ENCODE measurements around the gene GATAD2A.
"Not testable (repeated sequence)": the region's sequence is repeated elsewhere in the genome, so short reads cannot be mapped to it uniquely, and the experiment has no call there.

The GATAD2A gene, protein sequence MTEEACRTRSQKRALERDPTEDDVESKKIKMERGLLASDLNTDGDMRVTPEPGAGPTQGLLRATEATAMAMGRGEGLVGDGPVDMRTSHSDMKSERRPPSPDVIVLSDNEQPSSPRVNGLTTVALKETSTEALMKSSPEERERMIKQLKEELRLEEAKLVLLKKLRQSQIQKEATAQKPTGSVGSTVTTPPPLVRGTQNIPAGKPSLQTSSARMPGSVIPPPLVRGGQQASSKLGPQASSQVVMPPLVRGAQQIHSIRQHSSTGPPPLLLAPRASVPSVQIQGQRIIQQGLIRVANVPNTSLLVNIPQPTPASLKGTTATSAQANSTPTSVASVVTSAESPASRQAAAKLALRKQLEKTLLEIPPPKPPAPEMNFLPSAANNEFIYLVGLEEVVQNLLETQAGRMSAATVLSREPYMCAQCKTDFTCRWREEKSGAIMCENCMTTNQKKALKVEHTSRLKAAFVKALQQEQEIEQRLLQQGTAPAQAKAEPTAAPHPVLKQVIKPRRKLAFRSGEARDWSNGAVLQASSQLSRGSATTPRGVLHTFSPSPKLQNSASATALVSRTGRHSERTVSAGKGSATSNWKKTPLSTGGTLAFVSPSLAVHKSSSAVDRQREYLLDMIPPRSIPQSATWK

DNA sequence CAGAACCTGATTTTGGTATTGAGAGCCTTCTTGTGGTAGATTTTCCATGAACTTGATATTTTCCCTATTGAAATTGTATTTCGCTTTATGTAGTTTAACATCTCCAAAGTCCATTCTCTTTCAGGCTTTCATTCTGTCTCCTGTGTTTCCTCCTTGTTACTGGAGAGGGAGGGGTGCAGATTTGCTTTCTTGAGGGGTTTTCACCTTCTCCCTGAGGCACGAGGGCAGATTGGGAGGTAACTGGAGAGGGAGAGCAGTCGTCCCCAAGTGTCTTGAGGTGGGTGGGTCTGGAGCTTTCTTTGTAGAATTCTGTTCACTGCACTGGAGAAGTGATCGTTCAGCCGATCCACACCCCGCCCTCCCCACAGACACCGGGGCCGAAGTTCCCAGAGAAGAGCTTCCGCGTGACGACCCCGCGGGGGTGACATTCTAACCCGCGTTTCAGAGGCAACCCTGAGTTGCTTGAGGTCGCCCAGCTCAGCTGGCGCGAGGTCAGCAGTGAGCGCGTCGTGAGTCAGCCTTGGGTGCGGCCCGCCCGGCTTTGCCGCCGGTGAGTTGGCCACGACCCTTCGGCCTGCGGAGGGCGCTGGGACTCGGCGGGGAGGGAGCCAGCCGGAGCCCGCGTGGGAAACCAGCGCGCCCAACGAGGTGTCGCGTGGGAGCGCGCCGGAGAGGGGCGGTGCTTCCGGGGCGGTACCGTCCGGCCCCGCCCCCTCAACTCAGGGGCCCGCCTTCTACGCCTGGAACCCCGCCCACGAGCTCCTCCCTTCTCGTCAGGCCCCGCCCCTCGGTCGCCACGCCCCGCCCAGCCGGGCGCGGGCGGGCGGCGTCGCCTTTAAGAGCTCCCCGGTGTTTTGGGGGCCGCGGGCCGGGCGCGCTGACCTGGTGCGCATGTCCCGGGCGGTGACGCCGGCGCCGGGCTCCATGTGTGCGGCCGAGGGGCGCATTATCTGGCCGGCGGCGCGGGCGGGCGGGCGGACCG is at the start of gene GATAD2A:
TSS of gene GATAD2A (plus strand) at position 797 of the 982 bp plus-strand sequence. CDS start 59,671 bp downstream, outside the sequence.
- peak; percentile 95 for DNase-seq (ENCODE audit: low spot score)

DNA sequence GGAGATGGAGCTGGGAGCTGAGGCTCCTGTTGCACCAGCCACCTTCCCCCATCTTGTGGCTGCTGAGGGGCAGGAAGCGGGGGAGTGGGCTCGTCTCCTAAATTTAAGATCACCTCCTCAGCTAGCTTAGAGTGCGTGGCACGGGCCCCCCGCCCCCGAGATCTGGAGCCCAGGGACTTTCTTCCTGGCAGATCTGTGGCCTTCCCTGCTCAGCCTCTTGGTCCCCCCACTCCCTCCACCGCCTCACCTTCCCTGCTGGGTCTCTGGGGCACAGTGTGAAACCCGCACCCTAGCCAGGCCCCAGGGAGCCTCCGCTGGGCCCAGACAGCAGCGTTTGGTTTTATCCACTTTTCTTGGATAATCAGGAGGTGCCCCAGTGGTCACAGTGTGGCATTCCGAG is 49.0 kb upstream of the GATAD2A start:
- DNase-seq (ENCODE audit: low spot score): no peak

DNA sequence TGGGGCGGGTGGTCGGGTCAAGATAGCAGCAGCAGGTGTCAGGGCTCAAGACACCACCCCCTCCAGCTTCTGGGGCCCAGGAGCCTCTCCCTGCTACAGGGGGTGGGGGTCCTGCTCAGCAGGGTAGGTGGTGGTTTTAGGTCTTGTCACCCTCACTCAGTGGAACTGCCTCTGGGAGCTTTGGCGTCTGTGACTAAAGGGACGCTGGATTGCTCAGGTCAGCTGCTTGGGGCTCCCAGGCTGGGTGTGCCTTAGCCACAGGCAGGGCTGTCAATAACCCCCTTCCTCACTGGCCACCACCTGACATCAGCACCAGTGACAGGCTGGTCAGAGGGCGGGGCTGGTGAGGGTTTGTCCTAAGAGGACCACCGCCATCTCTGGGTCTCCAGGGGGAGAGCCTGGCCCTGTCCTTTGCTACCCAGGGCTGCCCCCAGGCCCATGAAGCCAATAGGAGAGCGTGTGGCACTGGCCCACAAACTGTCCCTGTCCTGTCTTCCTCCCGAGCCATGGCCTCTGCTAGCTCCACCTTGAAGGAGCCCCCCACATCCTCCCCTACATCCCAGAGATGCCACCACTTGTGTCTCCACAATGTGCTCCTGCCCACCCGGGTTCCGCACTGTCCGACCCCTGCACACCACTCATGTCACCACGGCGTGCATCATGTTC is 48.4 kb upstream of the GATAD2A start:
- DNase-seq (ENCODE audit: low spot score): no peak

DNA sequence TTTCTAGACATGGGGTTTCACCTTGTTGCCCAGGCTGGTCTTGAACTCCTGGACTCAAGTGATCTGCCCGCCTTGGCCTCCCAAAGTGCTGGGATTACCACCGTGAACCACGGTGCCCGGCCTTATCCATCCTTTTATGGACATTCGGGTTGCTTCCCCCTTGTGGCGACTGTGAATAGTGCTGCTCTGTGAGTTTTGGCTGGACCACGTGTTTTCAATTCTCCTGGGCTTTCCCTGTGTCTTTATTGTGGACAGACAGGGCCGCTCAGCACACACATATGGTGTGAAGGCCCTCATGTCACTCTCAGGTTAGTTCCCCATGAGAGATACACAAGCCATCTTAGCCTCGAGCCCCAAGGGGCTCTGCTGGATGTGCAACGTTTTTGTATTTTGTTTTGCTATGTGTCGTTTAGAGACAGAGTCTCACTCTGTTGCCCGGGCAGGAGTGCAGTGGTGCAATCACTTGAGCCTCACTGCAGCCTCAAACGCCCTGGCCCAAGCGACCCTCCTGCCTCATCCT is 44.3 kb upstream of the GATAD2A start:
- peak; percentile 79 for DNase-seq (ENCODE audit: low spot score)

DNA sequence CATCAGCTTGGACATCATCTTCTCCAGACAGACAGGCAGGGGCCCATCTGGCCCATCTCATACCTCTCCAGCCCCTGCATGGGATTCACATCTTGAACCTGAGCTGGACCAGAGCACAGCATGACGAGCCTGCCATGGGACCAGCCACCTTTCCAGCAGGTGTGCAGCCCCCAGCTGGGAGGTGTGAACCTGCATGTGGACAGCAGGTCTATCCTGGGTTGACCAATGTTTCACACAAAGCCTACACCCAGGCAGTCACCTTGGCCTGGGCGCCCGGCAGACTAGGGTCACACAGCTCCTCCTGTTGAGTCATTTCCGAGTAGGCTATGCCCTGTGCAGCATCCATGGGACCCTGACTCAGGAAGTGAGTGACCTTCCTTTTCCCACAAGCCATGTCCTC is 43.4 kb upstream of the GATAD2A start:
- no peak for DNase-seq (ENCODE audit: low spot score)

DNA sequence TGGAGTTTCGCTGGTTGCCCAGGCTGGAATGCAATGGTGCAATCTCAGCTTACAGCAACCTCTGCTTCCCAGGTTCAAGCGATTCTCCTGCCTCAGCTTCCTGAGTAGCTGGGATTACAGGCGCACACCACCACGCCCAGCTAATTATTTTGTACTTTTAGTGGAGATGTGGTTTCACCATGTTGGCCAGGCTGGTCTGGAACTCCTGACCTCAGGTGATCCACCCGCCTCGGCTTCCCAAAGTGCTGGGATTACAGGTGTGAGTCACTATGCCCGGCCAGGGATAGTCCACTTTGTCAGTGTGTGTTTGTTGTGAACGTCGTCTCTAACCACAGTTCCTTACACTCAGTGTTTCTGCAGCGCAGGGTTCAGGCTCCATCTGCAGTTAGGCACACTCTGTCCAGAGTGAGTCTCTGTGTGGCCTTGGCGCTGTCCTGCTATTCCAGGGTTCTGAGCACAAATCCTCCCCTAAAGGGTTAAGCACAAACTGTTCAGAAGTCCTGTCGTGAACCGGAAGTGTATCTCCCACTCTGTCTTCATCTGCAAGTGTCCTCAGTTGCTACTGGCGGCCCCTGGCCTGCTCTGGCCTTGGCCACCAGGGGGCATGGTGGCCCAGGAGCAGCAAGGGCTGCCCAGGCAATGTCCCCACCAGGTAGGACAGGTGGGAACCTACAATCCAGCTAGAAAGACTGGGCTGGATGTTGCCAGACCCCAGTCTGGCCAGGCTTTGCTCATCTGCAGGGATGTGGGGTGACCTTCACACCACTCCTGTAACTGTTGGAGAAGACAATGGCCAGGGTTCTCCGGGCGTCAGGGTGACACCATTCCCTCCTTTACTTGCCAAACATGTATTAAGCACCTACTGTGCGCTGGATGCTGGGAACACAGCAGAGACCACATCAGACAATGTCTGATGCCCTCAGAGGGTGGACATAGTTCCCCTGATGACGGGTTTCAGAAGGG is 38.8 kb upstream of the GATAD2A start:
- DNase-seq (ENCODE audit: low spot score): peak; percentile 74

DNA sequence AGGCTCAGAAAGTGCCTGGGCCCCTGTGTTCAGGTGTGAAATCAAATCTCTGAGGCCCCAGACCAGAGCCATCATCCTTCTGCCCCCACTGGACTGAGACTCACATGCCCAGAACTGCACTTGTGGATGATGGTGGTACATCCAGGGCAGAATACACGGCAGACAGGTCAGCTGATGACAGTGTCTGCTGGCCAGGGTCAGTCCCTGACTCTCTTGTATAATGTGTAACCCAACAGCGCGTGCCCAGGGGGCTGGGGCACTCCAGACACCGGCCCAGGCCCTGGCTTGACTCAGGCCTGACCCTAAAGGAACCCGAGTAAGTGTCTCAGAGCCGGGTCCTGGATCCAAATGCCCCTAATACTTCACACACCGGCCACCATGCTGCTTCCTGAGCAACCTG is 37.4 kb upstream of the GATAD2A start:
- no peak for DNase-seq (ENCODE audit: low spot score)

DNA sequence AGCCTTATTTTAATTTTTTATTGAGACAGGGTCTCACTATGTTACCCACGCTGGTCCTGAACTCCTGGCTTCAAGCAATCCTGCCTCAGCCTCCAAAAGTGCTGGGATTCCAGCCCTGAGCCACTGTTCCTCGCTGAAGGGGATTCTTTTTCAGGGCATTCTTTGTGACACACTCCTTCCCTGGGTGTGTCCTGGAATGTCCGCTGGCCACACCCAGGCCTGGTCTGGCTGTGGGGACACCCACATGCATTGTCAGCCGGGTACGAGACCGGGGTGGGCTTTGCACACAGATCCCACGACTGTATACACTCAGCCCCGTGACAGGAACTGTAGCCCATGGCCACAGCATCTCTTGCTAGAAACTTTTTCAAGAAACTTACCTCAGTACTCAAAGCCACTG is 34.4 kb upstream of the GATAD2A start:
- DNase-seq (ENCODE audit: low spot score): no peak

DNA sequence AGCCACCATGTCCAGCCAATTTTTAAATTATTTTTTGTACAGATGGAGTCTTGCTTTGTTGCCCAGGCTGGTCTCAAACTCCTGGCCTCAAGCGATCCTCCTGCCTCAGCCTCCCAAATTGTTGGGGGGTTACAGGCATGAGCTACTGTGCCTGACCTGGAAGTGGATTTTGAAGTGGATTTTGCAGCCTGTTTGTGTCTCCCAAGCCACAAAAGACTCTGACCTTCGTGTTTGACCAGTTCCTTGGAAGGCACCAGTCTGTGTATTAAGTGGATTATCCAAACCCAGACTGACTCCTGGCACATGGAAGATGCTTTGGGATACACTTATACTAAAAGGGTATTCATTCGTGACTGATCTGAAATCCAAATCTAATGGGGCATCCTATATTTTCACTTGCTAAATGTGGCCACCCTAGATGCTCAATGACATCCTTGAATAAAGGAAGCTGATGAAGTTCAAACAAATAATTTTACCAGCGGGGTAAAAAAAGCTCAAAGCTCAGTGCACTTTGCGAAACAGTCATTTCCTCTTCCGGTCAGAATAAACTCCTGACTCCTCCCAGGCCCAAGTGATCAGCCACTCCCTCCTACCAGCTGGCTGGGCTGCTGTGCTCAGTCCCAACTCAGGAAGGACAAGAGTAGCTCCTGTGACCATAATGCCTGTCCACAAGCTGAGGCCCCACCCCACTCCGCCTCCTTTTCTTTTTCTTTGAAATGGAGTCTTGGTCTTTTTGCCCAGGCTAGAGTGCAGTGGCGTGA is 32.6 kb upstream of the GATAD2A start:
- DNase-seq (ENCODE audit: low spot score): peak; percentile 67

DNA sequence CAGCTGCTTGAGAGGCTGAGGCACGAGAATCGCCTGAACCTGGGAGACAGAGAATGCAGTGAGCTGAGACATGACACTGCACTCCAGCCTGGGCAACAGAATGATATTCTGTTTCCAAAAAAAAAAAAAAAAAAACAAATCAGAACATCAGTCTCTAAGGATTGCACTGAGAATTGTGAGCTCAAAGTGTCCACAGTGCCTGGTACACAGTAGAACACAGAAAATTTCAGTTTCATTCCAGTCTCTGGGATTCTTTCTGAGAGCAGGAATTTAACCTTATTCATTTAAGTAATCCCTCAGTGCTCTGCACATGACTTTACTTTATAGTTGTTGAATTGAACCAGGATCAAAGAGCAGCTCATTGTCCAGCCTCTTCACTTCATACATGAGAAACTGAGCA is 25.9 kb upstream of the GATAD2A start:
- DNase-seq (ENCODE audit: low spot score): no peak

DNA sequence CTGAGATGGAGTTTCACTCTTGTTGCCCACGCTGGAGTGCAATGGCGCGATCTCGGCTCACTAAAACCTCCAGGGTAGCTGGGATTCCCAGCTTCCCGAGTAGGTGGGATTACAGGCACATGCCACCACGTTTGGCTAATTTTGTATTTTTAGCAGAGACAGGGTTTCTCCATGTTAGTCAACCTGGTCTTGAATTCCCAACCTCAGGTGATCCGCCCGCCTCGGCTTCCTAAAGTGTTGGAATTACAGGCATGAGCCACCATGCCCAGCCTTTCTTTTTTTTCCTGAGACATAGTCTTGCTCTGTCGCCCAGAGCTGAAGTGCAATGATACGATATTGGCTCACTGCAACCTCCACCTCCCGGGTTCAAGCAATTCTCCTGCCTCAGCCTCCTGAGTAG is 25.2 kb upstream of the GATAD2A start:
- DNase-seq (ENCODE audit: low spot score): not testable (repeated sequence)

DNA sequence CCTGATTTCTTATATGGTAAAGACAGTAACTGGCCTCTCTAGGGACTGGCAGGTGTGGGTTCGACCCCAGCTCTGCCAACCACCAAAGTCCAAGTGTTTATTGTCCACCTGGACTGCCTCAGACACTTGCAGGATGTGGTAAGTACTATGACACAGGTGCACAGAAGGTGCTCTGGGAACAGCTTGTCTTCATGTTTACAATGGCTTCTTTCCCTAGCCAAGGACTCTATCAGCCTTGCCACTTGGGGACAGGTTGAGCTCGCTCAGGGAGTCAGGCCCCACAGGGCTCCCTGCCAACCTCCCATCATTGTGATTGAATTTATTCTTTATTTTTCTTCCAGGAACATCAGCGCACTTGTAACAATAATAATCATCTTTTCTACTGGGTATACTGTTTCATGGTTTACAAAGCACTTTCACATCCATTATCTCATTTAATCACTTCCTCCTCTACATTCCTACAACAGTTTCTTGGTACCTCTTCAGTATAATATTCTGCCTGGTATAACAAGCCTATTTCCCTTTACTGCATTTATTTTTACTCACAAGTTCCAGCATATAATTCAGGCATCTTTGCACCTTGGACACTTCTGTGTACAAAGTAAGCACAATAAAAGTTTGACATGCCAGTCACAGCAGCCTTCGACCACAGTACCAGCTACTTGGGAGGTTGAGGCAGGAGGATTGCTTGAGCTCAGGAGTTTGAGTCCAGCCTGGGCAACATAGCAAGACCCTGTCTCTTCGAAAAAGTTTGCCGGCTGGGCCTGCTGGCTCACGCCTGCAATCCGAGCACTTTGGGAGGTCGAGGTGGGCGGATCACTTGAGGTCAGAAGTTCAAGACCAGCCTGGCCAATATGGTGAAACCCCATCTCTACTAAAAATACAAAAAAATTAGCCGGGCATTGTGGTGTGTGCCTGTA is 24.2 kb upstream of the GATAD2A start:
- no peak for DNase-seq (ENCODE audit: low spot score)

DNA sequence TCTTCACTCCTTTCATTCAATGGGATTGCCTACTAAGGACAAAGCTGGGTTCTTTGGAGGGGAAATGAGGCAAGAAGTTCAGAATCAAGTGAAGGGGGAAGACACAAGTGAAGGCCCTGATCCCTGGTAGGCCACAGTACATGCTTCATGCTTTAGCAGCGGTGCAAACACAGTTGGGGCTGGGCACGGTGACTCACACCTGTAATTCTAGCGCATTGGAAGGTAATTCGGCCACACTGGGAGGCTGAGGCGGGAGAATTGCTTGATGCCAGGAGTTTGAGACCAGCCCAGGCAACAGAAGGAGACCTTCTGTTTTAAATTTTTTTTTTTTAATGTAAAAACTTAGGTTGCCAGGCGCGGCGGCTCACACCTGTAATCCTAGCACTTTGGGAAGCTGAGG is 23.4 kb upstream of the GATAD2A start:
- DNase-seq (ENCODE audit: low spot score): no peak

DNA sequence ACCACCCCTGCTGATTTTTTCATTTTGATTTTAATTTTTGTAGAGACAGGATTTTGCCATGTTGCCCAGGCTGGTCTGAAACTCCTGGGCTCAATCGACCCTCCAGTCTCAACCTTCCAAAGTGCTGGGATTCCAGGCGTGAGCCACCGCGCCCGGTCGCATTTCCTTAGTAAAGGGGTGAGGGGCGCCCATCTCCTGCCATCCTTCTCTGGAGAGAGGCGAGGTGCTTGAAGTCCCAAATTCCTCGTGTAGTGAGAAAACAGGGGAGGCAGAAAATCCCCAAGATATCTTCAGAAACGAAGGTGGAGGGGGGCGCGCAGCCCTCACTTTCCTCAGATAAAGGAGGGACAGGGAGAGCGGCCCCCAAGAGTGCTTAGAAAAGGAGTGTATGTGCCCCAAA is 21.0 kb upstream of the GATAD2A start:
- no peak for DNase-seq (ENCODE audit: low spot score)

DNA sequence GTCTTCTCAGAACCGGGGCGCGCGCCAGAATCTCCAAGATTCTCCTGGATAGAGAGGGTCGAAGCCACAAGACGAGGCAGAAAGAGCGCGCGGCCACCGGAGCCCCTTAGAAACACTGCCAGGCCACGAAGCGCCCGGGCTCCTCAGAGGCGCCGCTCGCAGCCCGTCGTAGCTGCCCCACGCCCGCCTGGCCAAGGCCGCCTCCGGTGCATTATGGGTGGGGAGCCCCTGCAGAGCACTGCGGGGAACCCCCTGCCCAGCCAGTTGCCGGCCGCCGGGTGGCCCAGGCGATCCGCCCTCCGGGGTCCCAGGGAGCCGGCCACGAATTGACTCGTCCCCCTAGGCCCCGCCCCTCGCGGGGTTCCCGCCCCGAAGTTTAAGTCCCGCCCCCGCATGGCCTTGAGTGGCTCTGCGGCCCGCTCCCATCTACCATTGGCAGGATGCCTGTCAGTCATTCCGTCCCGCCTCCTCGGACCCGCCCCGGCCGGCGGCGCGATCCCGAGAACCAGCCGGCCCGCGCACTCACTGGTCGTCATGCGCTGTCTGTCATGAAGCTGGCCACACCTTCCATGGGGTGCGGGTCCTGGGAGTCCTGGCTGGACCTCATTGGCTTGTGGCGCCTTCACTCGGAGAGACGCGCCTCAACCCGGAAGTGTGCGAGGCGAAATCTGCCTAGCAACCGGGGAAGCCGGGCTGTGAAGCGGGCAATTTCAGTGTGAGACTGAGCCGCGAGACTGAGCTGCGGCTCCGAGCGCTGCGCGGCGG is 20.2 kb upstream of the GATAD2A start:
- peak; percentile 100 for DNase-seq (ENCODE audit: low spot score)

DNA sequence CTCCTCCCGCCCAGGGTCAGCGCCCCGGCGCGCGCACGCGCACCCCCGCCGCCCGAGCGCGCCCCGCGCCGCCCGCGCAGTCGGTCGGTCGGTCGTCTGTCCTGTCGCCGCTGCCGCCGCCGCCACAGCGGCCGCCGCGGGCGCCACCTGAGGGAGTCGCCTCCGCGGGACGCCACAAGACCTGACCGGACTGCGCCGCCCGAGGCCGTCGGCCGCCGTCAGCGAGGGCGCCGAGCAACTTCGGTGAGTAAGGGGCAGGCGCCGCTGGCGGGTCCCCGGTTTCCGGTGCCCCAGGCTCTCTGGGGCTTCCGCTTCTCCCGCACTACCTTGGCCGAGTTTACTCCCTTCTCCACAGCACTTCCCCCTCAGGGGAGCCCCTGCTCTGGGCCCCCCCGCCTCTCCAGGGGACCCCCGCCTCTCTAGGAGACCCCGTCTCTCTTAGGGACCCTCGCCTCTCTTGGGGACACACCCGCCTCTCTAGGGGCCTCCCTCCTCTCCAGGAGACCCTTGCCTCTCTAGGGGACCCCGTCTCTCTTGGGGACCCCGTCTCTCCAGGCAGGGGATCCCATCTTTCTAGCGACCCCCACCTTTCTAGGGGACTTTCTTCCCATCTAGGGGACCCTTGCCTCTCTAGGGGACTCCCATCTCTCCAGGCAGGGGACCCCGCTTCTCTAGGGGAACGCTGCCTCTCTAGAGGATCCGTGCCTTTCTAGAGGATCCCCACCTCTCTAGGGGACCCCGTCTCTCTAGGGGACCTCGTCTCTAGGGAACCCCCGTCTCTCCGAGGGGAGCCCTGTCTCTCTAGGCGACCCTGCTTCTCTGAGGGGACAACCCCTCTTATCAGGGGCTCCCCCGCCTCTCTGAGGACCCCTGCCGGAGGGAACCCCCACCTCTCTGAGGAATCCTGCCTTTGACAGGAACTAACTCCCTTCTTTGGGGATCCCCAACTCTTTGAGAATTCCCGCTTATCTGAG is 19.3 kb upstream of the GATAD2A start:
- DNase-seq (ENCODE audit: low spot score): no peak

DNA sequence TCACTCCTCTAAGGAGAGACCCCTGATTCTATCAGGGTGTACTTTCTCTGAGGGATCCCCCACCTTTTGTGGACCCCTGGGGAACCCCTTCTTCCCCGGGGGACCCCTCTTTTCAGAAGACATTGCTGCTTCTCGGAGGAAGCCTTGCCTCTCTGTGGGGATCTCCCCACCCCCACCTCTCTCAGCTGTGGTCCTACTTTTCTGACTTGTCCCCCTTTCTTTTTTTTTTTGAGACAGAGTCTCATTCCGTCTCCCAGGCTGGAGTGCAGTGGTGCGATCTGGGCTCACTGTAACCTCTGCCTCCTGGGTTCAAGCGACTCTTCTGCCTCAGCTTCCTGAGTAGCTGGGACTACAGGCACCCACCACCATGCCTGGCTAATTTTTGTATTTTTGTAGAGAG is 18.4 kb upstream of the GATAD2A start:
- no peak for DNase-seq (ENCODE audit: low spot score)

Data from Ammon's horn (tissue), 1 donor.